Left hindlimb (tissue), 1 donor: ENCODE measurements around the gene TMEM240.
"Not testable (repeated sequence)": the region's sequence is repeated elsewhere in the genome, so short reads cannot be mapped to it uniquely, and the experiment has no call there.

Experiments used
- DNase-seq: peaks from one replicate; pipeline ENCODE4 v3.0.0-alpha.2; 2018

The TMEM240 gene

DNA sequence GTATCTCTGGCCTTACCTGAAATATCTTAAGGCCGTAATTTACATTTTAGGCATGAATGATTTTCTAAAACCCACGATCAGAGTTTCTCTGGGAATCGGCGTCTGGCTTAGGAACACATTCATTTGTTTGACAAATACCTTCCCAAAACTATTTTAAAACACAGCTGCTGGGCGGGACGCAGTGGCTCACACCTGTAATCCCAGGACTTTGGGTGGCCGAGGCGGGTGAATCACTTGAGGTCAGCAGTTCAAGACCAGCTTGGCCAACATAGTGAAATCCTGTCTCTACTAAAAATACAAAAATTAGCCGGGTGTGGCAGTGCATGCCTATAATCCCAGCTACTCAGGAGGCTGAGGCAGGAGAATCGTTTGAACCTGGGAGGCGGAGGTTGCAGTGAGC is 16.5 kb upstream of the TMEM240 start:
- not testable (repeated sequence) for DNase-seq

DNA sequence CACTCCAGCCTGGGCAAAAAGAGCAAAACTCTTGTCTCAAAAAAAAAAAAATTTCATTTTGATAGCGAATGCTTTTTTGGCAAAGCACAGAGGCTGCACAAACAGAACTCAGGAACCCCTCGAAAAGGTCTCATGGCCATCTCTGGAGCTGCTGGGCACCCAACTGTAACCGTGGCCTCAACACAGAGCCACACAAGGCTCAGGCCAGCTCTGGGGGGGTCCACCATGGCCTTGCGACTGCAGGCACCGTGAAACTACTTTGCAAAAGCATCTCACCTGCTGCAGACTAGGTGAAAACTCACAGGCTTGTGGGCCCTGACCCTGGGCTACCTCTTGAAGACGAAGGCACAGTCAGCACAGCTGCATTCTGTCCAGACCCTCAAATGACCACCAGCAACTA is 16.1 kb upstream of the TMEM240 start:
- no peak for DNase-seq

DNA sequence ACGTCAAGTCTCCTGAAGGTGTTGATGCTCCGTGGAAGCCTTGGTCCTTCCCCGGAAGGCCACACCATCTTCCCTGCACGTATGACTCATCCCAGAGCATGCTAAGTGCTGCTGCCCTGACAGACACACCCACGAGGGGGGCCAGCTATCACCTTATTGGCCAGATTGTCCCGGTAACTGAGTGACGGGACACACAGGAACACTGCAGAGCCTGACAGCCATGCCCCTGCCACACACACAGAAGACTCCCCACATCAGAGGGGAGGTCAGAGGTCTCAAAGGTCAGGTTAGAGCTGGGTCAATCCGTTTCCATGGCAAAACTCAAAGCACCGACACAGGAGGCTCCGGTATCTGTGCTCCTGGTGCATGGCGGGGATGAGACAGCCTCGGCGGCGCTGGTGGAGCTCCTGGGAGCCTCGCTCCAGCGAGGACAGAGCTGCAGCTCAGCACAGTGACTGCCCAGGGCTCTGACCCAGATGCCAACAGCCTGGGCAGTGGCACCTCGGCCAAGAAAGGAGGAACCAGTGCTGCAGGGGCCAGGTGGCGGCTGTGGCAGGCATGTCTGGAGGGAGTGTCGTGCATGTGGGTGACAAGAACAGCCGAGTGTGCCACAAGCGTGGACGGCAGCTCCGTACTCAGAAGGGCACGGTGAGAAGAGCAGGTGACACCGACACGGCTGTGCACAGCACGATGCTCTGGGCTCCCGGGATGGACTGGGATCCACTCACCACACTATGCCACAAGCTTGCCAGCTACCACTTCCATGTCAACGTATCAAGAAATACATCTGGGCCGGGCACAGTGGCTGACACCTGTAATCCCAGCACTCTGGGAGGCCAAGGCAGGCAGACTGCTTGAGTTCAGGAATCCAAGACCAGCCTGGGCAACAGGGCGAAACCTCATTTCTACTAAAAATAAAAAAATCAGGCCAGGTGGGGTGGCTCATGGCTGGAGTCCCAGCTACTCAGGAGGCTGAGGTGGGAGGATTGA is 14.8 kb upstream of the TMEM240 start:
- no peak for DNase-seq

DNA sequence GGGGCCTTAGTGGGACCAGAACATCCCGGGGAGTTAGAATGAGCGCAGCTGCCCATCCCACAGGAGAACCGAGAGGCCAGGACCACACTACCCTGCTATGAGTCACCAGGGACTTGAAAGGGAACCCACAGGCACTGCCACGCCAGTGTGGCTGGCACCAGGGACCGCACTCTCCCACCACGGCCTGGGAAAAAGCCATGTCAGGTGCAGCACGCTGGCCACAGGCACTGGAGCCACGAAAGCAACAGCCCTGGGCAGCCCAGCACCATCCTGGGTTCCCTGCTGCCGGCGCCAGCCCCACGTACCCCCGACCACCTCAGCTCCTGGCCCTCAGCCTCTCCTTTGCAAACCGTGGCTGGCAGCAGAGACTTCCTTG is 14.1 kb upstream of the TMEM240 start:
- no peak for DNase-seq

DNA sequence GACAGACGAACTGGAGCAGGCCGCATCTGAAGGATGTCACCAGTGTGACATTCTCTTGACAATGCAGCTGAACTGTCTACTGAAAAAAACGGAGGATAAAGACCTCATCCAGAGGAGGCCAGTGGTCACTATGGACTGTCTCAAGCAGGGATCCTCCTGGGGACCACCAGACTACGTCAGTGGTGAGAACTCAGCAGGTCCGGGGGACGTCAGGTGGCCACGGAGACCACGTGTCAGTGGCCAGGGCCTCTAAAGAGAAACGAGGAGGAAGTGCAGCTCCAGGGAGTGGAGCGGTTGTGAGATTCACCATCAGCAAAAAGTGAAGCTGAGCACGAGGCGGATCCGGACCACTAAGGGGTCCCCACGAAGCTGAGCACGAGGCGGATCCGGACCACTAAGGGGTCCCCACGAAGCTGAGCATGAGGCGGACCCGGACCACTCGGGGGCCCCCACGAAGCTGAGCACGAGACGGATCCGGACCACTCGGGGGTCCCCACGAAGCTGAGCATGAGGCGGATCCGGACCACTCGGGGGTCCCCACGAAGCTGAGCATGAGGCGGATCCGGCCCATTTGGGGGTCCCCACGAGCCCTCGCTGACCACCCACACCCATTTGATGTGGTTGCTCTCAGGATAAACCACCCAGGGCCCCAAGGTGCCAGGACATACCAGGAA is 13.5 kb upstream of the TMEM240 start:
- no peak for DNase-seq

DNA sequence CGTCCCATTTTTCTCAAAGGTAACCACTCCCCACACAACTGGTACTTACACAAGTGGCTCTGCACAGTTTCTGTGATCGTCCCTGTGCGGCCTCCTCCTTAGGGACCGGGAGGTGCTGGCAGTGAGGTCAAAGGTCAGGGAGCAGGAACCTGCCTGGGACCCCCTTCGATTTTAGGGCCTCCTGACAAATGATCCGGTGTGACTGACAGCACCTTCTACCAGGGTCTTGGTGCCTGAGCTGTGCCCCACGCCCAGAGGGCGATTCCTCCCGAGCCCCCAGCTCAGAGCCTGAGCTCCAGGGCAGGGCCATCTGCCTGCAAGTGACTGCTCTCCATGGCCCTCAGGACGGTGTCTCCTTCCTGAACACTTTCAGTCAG is 11.8 kb upstream of the TMEM240 start:
- DNase-seq: no peak

DNA sequence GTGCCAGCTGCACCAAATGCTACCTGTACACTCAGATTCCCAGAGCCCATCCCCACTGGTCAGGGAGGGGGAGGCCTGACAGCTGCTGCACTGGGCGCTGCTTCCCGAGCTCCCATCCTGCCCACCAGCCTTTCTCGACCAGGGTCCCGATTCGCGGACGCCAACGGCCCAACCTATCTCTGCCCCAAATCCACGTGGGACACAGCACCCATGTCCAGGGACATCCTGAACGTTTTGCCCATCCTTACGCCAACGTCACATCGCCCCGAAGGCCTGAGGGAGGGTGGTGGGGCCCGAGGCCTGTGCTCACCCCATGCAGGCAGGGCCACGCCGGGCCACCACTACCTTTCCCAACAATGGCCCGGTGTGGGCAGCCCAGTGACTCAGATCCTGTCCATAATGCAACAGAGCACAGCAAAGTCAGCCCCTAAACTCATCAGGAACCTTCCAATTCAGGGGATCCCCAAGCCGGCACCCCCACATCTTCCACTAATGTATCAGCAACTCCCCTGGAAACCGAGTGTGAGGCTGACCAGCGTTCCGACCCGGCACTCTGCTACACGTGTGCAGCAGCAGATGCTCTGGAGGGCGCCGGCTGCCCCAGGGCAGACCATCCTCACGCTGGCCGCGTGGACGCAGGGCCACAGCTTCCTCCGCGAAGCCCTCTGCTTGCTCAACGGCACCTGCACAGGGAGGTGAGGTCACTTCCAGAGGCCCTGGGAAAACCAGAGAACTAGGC is 11.3 kb upstream of the TMEM240 start:
- no peak for DNase-seq

DNA sequence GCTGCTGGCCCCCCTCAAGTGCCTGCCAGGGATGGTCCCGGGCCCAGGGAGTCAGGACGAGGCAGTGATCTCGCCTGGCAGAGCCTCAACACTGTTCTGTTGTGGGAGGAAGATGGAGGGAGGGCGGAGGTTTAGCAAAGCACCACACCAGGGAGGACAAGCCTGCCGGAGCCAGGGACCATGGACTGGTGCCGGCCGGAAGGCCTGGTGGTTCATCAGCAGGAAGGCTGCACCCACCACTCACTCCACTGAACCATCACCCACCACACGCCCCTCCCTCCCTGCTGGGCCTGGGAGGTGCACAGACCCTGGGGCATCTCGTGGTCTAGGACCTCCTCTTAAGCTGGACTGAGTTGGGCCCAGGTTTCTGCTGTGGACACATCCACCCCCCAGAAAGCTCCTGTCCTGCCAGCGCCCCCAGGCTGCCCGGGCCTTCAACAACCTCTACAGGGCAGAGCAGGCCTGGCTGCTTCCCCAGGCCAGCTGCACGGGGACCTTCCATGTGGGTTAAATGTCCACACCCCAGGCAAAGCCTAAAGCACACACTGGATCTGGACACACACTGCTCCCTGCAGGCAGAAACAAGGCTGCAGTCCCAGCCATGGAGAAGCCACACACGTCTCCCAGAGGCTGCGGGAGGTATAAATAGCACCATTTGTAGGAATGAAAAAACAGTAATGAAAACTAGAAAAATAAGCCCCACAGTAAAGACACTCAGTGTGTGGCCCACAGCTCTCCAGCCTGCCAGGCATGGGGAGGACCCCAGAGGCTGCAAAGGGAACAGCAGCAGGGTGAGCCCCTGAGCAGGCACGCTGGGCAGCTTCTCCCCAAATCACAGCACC is 10.4 kb upstream of the TMEM240 start:
- DNase-seq: no peak

DNA sequence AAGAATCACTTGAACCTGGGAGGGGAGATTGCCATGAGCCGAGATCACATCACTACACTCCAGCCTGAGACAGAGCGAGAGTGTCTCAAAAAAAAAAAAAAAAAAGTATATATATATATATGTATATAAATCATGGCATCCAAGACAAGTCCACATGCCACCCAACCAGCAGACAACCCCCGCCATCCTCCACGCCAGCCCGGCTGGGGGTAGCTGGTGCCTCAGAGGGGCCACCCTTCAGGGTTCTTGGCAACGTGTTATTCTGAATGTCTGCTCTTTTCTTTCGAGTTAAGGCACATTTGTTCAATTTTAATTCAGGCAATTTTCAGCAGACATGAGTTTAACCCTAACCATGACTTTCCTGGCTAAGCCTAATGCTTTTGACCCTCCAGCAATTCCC is 9.7 kb upstream of the TMEM240 start:
- DNase-seq: no peak

DNA sequence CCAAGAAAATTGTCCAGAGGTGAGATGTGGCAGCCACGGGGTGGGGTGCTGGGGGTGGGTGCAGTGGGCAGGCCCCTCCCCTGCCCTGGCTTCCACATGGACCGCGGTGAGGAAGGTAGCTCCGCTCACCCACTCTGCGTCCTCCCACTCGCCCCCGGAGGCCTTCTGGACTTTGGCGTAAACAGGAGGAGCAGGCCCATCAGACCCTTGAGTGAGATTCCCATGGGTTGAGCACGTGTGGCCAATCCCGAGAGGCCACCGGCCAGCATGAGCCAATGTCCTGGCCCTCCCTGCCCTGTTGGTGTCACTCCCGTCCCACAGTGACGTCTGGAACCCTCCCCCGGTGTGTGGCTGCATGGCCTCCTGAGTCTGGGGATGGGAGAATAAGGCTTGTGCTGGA is 8.2 kb upstream of the TMEM240 start:
- no peak for DNase-seq

DNA sequence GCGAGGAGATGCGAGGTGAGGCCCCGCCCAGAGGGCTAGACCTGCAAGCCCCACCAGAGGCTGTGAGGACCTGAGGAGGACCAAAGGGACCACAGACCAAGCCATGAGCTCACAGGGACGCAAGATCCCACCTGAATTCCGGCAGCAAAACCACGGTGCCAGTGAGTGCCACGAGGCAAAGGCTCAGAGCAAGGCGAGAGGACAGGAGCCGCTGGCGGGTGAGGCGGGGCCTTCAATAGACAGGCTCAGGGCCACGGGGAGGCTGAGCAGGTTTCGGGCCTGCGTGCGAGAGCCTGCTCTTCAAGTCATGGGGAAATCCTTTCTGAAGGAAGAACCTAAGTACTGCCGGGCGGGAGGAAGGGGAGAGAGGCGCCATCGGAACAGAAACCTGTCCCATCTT is 7.1 kb upstream of the TMEM240 start:
- DNase-seq: no peak

DNA sequence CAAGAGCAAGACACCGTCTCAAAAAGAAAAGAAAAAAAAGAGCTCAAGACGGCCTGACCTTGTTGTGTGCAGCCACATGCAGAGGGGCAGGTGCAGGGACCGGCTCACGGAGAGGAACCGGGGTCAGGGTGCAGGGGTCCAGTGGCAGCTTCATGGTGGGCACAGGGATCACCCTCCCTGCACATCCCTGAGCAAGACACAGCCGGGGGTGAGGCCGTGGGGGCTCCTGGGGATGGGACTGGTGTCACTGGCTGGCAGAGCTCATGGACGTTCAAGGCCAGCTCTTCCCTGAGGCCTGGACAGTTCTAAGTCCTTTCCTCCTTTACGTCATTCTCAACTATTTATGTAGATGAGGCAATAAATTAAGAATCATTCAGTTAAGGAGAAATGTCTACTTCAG is 6.6 kb upstream of the TMEM240 start:
- DNase-seq: no peak

DNA sequence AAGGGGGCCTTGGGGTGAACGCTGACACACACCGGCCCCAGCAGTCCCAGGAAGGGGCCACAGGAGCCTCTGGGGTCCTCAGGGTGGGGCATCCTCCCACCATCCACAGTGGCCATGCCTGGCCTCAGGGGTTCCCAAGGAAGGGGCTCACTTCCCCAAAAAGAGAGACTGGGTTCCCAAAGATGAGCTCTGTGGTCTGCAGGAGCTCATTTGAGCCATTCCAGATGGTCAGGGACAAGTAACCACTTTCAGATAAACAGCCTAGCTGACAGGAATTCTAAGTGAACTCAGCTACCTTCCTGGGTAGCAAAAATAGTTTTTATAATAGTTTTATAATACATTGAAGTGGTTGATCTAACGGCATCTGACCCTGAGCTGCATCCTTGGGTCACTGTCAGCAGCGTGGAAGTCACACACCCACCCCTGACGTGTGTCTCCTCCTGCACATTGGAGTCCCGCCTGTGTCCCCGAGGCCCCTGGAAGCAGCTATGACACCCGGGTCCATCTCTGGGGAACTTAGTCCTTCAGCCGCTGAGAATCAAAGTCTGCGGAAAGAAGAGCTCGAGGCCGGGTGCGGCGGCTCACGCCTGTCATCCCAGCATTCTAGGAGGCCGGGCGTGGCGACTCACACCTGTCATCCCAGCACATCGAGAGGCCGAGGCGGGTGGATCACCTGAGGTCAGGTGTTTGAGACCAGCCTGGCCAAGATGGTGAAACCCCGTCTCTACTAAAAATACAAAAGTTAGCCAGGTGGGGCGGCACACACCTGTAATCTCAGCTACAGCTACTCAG is 5.7 kb upstream of the TMEM240 start:
- DNase-seq: no peak

DNA sequence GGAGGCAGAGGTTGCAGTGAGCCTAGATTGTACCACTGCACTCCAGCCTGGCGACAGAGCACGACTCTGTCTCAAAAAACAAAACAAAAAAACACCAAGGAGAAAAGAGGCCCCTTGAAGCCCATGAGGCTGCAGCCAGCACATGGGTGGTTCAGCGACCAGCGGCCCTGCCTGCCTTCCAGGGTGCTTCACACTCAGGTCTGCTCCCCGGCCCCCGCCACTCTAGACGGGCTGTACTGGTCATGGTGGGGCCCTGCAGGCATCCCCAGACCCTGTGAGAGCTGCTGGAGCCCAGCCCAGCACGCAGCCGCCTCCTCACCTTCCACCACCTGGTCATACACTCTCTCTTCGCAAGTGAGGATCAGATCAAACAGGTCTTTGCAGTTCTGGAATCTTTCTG is 4.1 kb upstream of the TMEM240 start:
- no peak for DNase-seq

DNA sequence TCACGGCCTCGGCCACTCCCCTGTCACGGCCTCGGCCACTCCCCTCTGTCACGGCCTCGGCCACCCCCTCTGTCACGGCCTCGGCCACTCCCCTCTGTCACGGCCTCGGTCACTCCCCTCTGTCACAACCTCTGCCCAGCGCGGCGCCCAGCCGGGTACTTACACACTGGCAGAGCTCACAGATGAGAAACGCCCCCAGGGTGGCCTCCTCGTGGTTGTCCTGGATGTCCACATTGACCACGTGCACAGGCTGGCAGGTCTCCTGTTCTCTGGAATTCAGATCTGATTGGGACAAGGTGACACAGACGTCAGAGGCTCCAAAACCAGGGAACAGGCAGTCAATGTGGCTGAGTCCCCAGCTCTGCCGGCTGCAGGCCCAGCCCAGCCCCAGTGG is 3.3 kb upstream of the TMEM240 start:
- no peak for DNase-seq

DNA sequence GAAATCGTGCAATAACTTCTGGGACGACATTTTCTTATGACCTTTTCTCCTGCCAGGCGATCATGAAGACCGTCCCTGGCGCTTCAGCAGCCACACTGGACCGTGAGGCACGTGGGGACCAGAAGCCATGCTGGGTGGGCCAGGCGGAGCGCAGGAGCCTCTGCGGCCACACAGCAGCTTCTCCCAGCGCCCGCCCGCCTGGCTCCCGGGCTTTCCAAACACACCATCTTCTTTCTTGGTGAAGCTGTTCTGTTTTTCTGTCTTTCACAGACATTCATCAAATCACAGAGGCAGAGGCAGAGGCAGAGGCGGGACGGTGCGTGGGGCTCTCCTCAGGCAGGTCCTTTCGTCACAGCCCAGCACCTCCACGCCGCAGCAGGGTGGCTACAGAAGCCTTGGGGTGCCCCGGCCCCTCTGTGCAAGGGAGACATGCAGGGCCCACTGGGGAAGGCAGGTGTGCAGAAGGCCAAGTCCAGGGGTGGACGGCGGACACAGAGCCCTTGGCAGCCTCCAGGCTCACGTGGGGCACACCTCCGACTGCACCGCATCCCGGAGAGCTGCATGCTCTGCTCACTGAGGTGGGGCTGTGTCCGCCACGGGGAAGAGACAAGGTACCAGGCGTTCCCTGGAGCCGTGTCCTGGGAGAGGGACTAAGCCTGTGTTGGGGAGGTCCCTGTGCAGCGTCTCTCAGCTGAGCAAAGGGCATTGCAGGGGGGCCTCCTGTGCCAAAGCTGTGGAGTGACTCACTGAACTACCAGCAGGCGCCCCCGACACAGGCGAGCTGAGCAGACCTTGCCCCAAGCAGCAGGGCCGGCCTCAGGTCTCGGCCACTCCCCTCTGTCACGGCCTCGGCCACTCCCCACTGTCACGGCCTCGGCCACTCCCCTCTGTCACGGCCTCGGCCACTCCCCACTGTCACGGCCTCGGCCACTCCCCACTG is 2.6 kb upstream of the TMEM240 start:
- DNase-seq: no peak

DNA sequence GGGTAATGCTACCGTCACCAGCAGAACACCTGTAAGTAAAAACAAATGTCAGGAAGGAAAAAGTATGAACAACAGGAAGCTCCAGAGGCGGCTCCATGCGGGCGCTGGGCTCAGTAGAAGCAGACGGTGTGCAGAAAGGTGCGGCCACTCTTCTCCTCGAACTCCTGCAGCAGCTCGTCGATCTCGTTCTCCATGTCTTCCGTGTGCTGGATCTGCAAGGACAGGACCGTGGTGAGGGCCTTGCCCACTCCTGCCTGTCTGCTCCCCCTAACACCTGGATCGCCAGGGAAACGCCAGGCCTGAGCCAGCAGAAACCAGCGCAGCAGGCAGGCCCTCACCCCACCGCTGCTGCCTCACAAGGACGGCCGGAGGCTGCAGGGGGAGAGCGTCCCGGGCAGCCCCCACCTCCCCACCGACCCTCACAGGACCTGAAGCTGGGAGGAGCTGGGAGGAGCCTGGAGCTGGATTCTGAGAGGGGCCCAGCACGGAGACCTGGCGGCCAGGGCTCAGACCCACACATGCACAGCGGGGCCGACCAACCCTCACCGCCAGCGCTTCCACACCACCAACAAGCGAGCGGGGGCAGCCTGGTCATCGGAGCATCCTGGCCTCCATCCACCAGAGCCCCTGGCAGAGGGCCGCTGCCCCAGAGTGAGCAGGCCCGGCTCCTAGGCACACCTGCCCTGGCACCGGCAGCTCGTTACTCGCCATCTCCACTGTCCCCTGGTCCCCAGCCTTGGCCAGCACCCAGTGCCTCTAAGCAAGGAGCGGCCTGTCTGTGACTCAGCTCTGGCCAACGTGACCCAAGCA is 1.7 kb upstream of the TMEM240 start:
- no peak for DNase-seq

DNA sequence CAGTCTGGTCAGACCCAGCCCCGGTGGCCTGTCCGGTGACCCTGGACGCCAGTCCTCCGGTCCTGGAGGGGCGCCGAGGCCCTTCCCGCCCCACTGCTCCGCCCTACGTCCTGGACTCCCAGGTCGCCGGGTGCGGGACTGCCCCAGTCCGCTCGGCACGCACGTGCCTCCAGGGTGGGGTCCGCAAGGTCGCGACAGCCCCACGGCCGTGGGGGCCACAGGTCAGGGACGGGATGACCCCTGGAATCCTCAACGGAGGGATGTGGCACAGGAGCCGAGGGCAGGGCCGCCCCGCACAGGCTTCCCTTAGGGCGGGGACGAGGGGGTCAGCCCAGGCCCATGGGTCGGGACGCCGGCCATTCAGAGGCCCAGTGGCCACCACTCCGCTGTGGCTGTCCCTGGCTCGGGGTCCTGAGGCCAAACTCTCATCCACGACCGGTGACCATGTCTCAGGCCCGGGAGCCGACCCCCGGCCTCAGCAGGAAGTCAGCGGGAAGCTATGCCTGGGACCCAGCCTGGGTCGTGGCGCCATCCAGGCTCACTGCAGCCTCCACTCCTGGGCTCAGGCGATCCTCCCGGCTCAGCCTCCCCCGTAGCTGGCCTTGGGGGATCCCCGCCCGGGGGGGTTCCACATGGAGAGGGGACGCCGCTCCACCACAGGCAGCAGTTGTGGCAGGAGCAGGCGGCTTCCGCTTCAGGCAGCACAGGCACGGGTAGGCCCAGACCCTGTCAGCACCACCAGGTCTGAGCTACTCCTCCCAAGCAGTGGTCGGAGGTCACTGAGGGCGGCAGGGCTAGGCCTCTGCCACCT is 599 bp upstream of the TMEM240 start:
- DNase-seq: peak; percentile 32
